ENCODE measurements around the gene KLHL8.
"Not testable (repeated sequence)": the region's sequence is repeated elsewhere in the genome, so short reads cannot be mapped to it uniquely, and the experiment has no call there.

KLHL8 gene

GRCh38 chr4:87227751-87228151 is 7.3 kb upstream of the KLHL8 start:
- no peak for FAIRE-seq

- no peak for FAIRE-seq
Measured at GRCh38 chr4:87225936-87226335, 5.5 kb upstream of the KLHL8 start.

- FAIRE-seq, result no peak
Measured at GRCh38 chr4:87224141-87224923, 3.9 kb upstream of the KLHL8 start.

GRCh38 chr4:87219632-87220093 is 755 bp downstream of the KLHL8 start:
- FAIRE-seq, result no peak

GRCh38 chr4:87217235-87217763 is 3.1 kb downstream of the KLHL8 start:
- not testable (repeated sequence) for FAIRE-seq

GRCh38 chr4:87216469-87216868 is 3.9 kb downstream of the KLHL8 start:
- no peak for FAIRE-seq

GRCh38 chr4:87213421-87214075 is 6.9 kb downstream of the KLHL8 start:
- FAIRE-seq, result no peak

- peak; percentile 48 for FAIRE-seq
Measured at GRCh38 chr4:87211249-87211952, 9.0 kb downstream of the KLHL8 start.

GRCh38 chr4:87209696-87210095 is 10.7 kb downstream of the KLHL8 start:
- no peak for FAIRE-seq

- FAIRE-seq, result no peak
Measured at GRCh38 chr4:87209182-87209581, 11.2 kb downstream of the KLHL8 start.

- FAIRE-seq, result no peak
Measured at GRCh38 chr4:87204559-87204958, 15.9 kb downstream of the KLHL8 start.

GRCh38 chr4:87196927-87197326 is 23.5 kb downstream of the KLHL8 start:
- no peak for FAIRE-seq

- no peak for FAIRE-seq
Measured at GRCh38 chr4:87196146-87196545, 24.3 kb downstream of the KLHL8 start.

- FAIRE-seq, result no peak
Measured at GRCh38 chr4:87193958-87194675, 26.3 kb downstream of the KLHL8 start.

- no peak for FAIRE-seq
Measured at GRCh38 chr4:87192145-87192919, 28.1 kb downstream of the KLHL8 start.

- no peak for FAIRE-seq
Measured at GRCh38 chr4:87188932-87189331, 31.5 kb downstream of the KLHL8 start.

GRCh38 chr4:87188048-87188447 is 32.4 kb downstream of the KLHL8 start:
- no peak for FAIRE-seq

- no peak for FAIRE-seq
Measured at GRCh38 chr4:87185146-87185870, 35.1 kb downstream of the KLHL8 start.

GRCh38 chr4:87180767-87181166 is 39.7 kb downstream of the KLHL8 start:
- no peak for FAIRE-seq

- FAIRE-seq, result no peak
Measured at GRCh38 chr4:87179751-87180150, 40.7 kb downstream of the KLHL8 start.

GRCh38 chr4:87174672-87175071 is 45.7 kb downstream of the KLHL8 start:
- no peak for FAIRE-seq
